ENCODE data around the gene ZNF618.

ZNF618 gene

DNA sequence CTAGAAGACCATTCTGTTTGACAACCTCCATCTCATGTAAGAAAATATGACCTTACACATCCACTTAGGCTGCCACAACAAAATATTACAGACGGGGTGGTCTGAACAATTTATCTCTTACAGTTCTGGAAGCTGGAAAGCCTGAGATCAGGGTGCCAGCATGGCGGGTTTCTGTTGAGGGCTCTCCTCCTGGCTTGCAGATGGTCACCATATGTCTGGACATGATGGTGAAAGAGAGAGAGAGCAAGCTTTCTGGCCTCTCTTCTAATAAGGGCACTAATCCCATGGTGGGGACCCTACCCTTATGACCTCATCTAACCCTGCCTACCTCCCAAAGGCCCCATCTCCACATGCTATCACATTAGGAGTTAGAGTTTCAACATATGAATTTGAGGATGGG is 136.0 kb downstream of the ZNF618 start:
- H3K4me3 ChIP-seq (ENCODE audit: low read length) = no peak overlapping the region
- DNase-seq (ENCODE audit: low read depth) = no peak
- TF ChIP-seq CTCF (IDR thresholded peaks at IDR 0.05; ENCODE audit: insufficient read depth, low read depth, low read length, missing control alignments) = no peak

DNA sequence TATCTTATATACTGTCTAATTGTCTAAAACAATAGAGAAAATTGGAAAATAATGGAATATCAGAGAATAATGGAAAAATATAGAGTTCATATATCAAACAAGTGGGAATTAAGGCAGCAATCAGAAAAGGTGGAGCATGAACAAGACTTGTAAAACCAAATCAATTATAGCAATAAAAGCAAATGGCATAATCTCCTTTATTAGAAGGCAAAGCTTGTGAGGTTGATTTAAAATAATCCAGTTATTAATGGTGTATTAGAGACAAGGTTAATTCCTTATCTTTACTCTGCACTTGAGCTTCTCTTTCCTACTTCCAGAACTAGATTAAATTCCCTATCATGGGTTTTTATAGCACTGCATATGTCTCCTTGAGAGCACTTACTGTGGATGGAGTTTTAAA is 137.9 kb downstream of the ZNF618 start:
- no peak for TF ChIP-seq CTCF (IDR thresholded peaks at IDR 0.05; ENCODE audit: insufficient read depth, low read depth, low read length, missing control alignments)

DNA sequence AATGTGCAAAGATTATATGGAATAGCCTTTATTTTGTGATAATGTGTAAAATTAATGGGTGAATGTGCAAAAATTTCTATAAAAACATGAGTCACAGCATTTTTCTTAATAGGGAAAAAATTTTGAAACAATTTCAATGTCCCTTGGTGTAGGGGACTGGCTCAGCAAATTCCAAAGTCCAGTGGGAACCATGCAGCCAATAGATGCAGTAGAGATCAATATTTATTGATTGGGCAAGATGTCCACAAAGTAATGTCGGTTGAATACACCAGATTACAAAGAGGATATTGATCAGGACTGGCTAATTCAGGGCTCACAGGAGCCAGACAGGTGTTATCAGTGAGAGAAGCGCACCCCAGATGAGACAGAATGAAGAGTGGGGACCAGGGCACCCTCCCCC is 139.5 kb downstream of the ZNF618 start:
- no peak for TF ChIP-seq CTCF (IDR thresholded peaks at IDR 0.05; ENCODE audit: insufficient read depth, low read depth, low read length, missing control alignments)
- H3K4me3 ChIP-seq (ENCODE audit: low read length) = no peak overlapping the region
- no peak for DNase-seq (ENCODE audit: low read depth)

More for the DNA sequence above, 137.9 kb downstream of the ZNF618 start:
- H3K4me3 ChIP-seq (ENCODE audit: low read length) = no peak overlapping the region
- DNase-seq (ENCODE audit: low read depth) = no peak

GRCh38 chr9:114016101-114016500 is 140.0 kb downstream of the ZNF618 start:
- no peak for TF ChIP-seq CTCF (IDR thresholded peaks at IDR 0.05; ENCODE audit: insufficient read depth, low read depth, low read length, missing control alignments)
- DNase-seq (ENCODE audit: low read depth) = no peak
- H3K4me3 ChIP-seq (ENCODE audit: low read length) = no peak overlapping the region

DNA sequence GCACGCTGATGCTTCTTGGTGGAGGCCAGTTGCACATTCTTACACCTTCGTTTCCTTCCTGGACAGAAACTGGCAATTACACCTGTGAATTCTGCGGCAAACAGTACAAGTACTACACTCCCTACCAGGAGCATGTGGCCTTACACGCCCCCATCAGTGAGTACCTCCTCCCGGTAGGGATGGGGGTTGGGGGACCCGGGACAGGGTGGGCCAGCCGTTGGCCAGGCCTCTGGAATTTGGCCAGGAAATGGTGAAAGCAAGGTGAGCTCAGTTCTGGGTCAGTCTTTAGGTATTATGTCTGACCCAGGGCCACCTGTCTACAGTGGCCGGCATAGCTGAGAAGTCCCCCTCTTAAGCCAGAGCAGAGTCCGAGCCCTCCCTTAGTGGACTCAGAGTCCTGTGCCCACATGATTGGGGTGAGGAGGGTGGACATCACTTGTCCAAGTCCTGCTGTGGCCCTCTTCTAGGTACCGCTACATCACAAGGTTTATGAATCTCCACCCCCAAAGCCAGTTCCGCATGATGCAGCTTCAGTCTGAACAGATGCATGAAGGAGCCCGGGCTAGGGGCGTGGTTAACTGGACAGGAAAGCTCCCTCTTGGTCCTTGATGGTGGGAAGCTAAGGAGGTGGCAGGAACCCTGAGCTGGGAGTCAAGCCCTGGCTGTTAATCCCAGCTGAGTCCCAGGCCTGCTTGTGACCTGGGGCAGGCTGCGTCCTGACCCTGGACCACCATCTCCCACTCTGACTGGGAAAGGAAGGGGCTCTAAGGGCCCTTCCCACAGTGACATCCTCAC is 140.7 kb downstream of the ZNF618 start:
- DNase-seq (ENCODE audit: low read depth) = no peak
- H3K4me3 ChIP-seq (ENCODE audit: low read length) = no peak overlapping the region
- no peak for TF ChIP-seq CTCF (IDR thresholded peaks at IDR 0.05; ENCODE audit: insufficient read depth, low read depth, low read length, missing control alignments)

GRCh38 chr9:114017741-114018715 is 141.9 kb downstream of the ZNF618 start:
- H3K4me3 ChIP-seq (ENCODE audit: low read length) = no peak overlapping the region
- TF ChIP-seq CTCF (IDR thresholded peaks at IDR 0.05; ENCODE audit: insufficient read depth, low read depth, low read length, missing control alignments) = no peak
- DNase-seq (ENCODE audit: low read depth) = no peak

Measured in epithelial cell of esophagus (primary cell).